GM18870 (cell line): ENCODE results near the gene SOWAHB.

Experiments
- ATAC-seq: cut with Tn5 transposase; IDR thresholded peaks from one replicate; pipeline ENCODE4 v1.9.1; 2021; ENCODE audit warnings: moderate library complexity; ENCODE audit not compliant: unreplicated experiment

SOWAHB gene, protein sequence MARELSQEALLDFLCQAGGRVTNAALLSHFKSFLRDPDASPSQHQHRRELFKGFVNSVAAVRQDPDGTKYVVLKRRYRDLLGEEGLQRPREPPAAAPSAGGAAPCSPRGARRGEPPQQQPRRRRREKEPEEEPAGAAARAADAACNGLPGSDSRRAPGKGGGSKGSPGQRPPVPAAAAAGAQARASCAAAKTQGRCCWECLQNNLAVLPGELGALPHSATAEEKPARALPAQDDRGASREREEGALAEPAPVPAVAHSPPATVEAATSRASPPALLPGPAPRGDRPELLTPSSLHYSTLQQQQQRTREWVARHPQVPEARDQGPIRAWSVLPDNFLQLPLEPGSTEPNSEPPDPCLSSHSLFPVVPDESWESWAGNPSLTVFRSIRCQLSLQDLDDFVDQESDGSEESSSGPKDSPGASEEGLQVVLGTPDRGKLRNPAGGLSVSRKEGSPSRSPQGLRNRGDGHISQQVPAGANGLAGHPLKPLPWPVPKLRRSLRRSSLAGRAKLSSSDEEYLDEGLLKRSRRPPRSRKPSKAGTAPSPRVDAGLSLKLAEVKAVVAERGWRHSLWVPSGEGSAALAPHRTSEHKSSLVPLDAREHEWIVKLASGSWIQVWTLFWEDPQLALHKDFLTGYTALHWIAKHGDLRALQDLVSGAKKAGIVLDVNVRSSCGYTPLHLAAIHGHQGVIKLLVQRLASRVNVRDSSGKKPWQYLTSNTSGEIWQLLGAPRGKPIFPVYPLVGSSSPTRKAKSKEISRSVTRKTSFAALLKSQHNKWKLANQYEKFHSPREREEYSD

GRCh38 chr4:76897536-76898384 lies at the start of gene SOWAHB:
Gene SOWAHB, minus strand, starts transcription at chr4:76898144. Its CDS starts 295 bp downstream, at chr4:76897849.
- ATAC-seq = no peak

- ATAC-seq = no peak
Measured at GRCh38 chr4:76947369-76947768, 49.4 kb upstream of the SOWAHB start.

- no peak for ATAC-seq
Measured at GRCh38 chr4:76943790-76944189, 45.8 kb upstream of the SOWAHB start.

- ATAC-seq = no peak
Measured at GRCh38 chr4:76943129-76943620, 45.2 kb upstream of the SOWAHB start.

GRCh38 chr4:76939184-76939583 lies 41.2 kb upstream of the SOWAHB start:
- no peak for ATAC-seq

- ATAC-seq = no peak
Measured at GRCh38 chr4:76931576-76932276, 33.8 kb upstream of the SOWAHB start.

- no peak for ATAC-seq
Measured at GRCh38 chr4:76931087-76931486, 33.1 kb upstream of the SOWAHB start.

DNA sequence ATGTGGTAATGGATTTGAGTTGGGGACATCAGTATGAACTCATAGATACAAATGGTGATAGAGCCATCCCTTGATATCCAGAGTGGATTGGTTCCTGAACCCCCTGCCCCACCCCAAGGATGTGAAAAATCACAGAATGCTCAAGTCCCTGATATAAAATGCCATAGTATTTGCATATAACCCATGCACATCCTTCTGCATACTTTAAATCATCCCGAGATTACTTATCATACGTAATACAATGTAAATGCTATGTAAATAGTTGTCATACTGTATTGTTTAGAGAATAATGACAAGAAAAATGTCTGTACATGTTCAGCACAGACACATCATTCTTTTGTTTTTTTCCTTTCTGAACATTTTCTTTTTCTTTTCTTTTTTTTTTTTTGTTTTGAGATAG lies 32.7 kb upstream of the SOWAHB start:
- no peak for ATAC-seq

DNA sequence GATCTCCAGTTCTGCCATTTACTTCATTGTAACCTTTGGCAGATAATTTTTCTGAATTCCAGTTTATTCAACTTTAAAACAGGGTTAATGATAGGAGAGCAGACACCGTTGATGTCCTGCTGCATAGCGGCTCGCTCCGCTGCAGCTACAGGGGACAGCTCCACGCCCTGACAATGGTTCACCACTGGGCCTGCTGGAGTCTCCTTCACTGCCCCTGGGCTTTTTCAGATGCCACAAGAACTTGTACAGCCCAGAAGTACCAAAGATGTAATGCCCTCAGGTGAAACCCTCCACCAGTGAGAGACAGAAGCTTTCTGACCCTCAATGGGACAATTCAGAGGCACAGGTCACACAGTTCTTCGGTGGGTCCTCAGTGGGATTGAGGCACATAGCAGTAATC lies 28.9 kb upstream of the SOWAHB start:
- ATAC-seq = no peak

GRCh38 chr4:76923619-76924357 lies 25.8 kb upstream of the SOWAHB start:
- ATAC-seq = no peak

DNA sequence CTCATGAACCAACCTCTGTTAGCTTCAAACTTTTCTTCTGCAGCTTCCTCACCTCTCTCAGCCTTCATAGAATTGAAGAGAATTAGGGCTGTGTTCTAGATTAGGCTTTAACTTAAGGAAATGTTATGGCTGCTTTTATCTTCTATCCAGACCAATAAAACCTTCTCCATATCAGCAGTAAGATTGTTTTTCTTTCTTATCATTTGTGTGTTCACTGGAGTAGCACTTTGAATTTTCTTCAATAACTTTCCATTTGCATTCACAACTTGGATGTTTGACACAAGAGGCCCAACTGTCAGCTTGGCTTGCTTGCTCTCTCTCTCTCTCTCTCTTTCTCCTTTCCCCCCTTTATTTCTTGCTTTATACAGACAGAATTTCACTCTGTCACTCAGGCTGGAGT lies 22.8 kb upstream of the SOWAHB start:
- no peak for ATAC-seq

- no peak for ATAC-seq
Measured at GRCh38 chr4:76909711-76910110, 11.8 kb upstream of the SOWAHB start.

DNA sequence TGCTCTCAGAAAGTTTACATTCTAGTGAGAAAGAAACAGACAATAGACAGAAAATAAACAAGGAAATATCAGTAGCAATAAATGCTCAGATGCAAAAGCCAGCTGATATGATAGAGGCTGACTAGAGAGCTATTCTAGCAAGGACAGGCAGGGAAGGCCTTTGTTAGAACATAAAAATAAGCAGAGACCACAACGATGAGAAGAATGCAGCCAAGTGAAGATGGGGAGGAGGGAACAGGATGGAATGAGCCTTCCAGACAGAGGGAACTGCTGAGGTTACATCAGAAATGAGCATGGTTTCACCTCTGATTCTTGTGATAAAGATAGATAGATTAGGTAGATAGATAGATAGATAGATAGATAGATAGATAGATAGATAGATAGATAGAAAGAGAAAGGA lies 7.6 kb upstream of the SOWAHB start:
- ATAC-seq = no peak

DNA sequence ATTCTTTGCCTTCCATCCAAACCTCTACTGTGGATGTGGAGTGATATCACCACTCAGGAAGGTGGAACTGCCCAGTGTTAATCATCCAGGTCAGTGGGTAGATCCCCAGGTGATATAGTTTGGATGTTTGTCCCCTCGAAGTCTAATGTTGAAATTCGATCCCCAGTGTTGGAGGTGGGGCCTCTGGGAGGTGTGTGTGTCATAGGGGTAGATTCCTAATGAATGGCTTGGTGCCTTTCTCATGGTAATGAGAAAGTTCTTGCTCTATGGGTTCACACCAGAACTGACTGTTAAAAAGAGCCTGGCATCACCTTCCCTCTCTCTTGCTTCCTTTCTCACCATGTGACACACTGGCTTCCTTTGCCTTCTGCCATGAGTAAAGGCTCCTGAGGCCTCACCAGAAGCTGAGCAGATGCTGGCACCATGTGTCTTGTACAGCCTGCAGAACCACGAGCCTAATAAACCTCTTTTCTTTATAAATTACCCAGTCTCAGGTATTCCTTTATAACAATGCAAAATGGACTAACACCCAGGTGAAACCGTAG lies 6.8 kb upstream of the SOWAHB start:
- no peak for ATAC-seq

DNA sequence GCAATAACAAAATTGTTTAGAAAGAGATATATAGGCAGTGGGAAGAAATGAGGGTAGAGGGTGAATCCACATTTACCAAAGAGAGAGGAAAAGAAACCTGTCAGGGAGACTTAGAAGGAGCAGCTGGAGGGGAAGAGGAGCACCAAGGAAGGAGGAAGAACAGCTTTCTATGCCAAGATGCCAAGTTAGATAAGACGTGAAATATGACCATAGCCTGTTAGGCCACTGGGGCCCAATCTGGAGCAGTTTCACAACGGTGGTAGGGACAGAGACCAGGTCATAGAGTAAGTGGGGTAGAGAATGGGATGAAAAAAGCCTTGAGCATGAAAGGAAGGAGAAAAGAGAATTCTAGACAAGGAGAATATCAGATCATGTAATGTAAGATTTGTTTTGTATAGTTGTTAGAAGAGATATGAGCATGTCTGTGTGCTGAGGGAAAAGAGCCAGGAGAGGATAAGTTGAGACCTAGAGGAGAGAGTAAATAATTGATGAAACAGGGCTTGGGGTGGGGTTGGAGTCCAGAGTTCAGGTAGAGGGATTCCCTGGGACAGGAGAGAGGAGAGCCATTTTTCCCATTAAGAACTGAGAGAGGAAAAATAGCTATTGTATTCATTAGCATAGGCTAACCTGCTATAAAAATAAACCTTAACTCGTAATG lies 4.4 kb upstream of the SOWAHB start:
- no peak for ATAC-seq

DNA sequence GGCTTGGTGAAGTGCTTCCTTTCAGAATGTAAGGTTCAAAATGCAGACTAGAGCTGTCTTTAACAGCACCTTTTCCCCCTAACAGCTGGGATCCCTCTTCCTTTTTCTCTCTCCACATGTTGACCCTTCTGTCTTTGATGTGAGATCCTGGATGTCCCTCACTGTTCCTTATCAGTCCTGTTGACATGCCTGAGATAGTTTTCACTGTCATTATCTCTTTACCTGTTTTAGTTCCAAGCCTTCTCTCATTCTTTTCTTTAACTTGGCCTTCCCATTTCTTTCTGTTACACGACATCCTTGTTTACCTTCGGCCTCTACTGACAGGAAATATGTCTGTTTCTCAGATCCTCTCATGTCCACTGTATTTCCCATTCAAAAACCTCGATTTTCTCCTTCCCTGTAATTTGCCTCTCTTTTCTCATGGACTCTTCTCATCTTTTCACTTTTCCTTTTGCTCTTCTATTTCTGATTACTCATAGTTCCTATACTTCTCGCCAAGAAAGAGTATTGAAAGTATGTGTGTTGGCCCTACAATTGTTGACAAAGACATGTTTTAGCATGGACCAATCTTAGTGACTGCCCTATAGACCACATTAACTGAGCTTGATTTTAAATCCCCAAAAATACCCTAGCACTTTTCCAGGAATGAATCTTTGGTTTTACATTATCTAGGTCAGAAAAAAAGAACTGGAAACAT lies 1.2 kb upstream of the SOWAHB start:
- ATAC-seq = no peak

GRCh38 chr4:76898385-76898692 lies 395 bp upstream of the SOWAHB start:
- ATAC-seq = no peak
